Trophoblast cell (in vitro differentiated cells and primary cell): Measurements from ENCODE around the gene PRPF6.
A peak's percentile ranks its signal among the peaks of the same experiment; 100 is the strongest.

Experiments used
- DNase-seq, 2 donors: peaks; one replicate each; pipeline ENCODE4 v3.0.0-alpha.2; 2016
- H2AFZ ChIP-seq: 2 replicates; pipeline ENCODE4 v1.6.1; 2013; ENCODE audit warnings: low read length, moderate library complexity, mild to moderate bottlenecking; ENCODE audit not compliant: insufficient read depth, poor library complexity
- H2AK5ac ChIP-seq: 2 replicates; pipeline ENCODE4 v1.6.1; 2013; ENCODE audit warnings: mild to moderate bottlenecking, low read length
- H2BK120ac ChIP-seq: 2 replicates; pipeline ENCODE4 v1.6.1; 2013; ENCODE audit warnings: low read length, mild to moderate bottlenecking, moderate library complexity; ENCODE audit not compliant: insufficient read depth, poor library complexity
- H2BK12ac ChIP-seq: 2 replicates; pipeline ENCODE4 v1.6.1; 2013; ENCODE audit warnings: mild to moderate bottlenecking, low read length, moderate library complexity
- H2BK5ac ChIP-seq: 2 replicates; pipeline ENCODE4 v1.6.1; 2013; ENCODE audit warnings: low read length, low read depth, moderate library complexity, mild to moderate bottlenecking; ENCODE audit not compliant: poor library complexity
- H3K14ac ChIP-seq: 2 replicates; pipeline ENCODE4 v1.6.1; 2013; ENCODE audit warnings: mild to moderate bottlenecking, low read length
- H3K18ac ChIP-seq: 2 replicates; pipeline ENCODE4 v1.6.1; 2013; ENCODE audit warnings: mild to moderate bottlenecking, low read length
- H3K23ac ChIP-seq: 2 replicates; pipeline ENCODE4 v1.6.1; 2013; ENCODE audit warnings: low read length
- H3K27ac ChIP-seq: 2 replicates; pipeline ENCODE4 v1.5.1; 2013; ENCODE audit warnings: low read depth, mild to moderate bottlenecking, inconsistent platforms, low read length, moderate library complexity
- H3K27me3 ChIP-seq: 2 replicates; pipeline ENCODE4 v1.6.1; 2013; ENCODE audit warnings: inconsistent platforms, mild to moderate bottlenecking, low read length, moderate library complexity; ENCODE audit not compliant: insufficient read depth
- H3K36me3 ChIP-seq, 2 experiments: 1 replicate in 1 of 2; 2 replicates in 1 of 2; pipeline ENCODE4 v1.6.1; 2013; ENCODE audit warnings: low read length in 2 of 2, mild to moderate bottlenecking in 2 of 2, moderate library complexity in 1 of 2; ENCODE audit not compliant: insufficient read depth in 2 of 2, control insufficient read depth in 1 of 2
- H3K4ac ChIP-seq: 2 replicates; pipeline ENCODE4 v1.6.1; 2013; ENCODE audit warnings: low read depth, mild to moderate bottlenecking, low read length, moderate library complexity
- H3K4me1 ChIP-seq, 2 experiments: 1 replicate in 1 of 2; 2 replicates in 1 of 2; pipeline ENCODE4 v1.6.1; 2013; ENCODE audit warnings: low read length in 2 of 2, mild to moderate bottlenecking in 2 of 2, moderate library complexity in 1 of 2; ENCODE audit not compliant: insufficient read depth in 2 of 2, control insufficient read depth in 1 of 2
- H3K4me2 ChIP-seq: 2 replicates; pipeline ENCODE4 v1.6.1; 2013; ENCODE audit warnings: inconsistent platforms, mild to moderate bottlenecking, low read length, moderate library complexity
- H3K4me3 ChIP-seq: 2 replicates; pipeline ENCODE4 v1.5.1; 2013; ENCODE audit warnings: mild to moderate bottlenecking, low read depth, low read length, inconsistent platforms
- H3K79me1 ChIP-seq: one replicate; pipeline ENCODE4 v1.6.1; 2013; ENCODE audit warnings: low read length
- H3K79me2 ChIP-seq: 2 replicates; pipeline ENCODE4 v1.6.1; 2013; ENCODE audit warnings: low read length, mild to moderate bottlenecking; ENCODE audit not compliant: control insufficient read depth, insufficient read depth, poor library complexity
- H3K9ac ChIP-seq: 2 replicates; pipeline ENCODE4 v1.6.1; 2013; ENCODE audit warnings: mild to moderate bottlenecking, low read length
- H3K9me3 ChIP-seq: 2 replicates; pipeline ENCODE4 v1.6.1; 2013; ENCODE audit warnings: low read depth, mild to moderate bottlenecking, control low read depth, inconsistent platforms, low read length; ENCODE audit not compliant: insufficient read depth
- H4K12ac ChIP-seq: 2 replicates; pipeline ENCODE4 v1.6.1; 2013; ENCODE audit warnings: low read depth, mild to moderate bottlenecking, low read length, moderate library complexity
- H4K8ac ChIP-seq: 2 replicates; pipeline ENCODE4 v1.6.1; 2013; ENCODE audit warnings: low read depth, mild to moderate bottlenecking, low read length, moderate library complexity
- H4K91ac ChIP-seq: one replicate; pipeline ENCODE4 v1.6.1; 2013; ENCODE audit warnings: low read depth, mild to moderate bottlenecking, low read length, moderate library complexity
- whole genome bisulfite sequencing: extraction: QIAGEN DNeasy Blood & Tissue Kit; methylation state at CpG from one replicate; pipeline ENCODE4 v1.1.7; 2013; ENCODE audit warnings: missing lambda C conversion rate; ENCODE audit not compliant: insufficient read length, insufficient coverage; ENCODE audit errors: extremely low coverage; 5-methylcytosine and 5-hydroxymethylcytosine counted together

The PRPF6 gene

GRCh38 chr20:64044484-64045247, 63.7 kb downstream of the PRPF6 start:
- Histone ChIP-seq H3K18ac (no peak overlapping the region), H4K91ac (no peak overlapping the region), H3K23ac (no peak overlapping the region), H3K27me3 (peaks cover 31% of the 10 kb centered on the region), H3K4me2 (no peak overlapping the region), H4K8ac (no peak overlapping the region), H4K12ac (no peak overlapping the region), H3K9me3 (no peaks in the 10 kb centered on the region), H3K4me3 (no peak overlapping the region), H3K9ac (no peak overlapping the region), H3K79me2 (peaks cover 3% of the 10 kb centered on the region), H3K27ac (no peak overlapping the region), H2AFZ (no peak overlapping the region), H3K36me3 (no peaks in the 10 kb centered on the region), H2AK5ac (no peak overlapping the region), H3K79me1 (peaks cover 3% of the 10 kb centered on the region), H3K4ac (no peak overlapping the region), H2BK5ac (no peak overlapping the region), H2BK120ac (no peak overlapping the region), H3K4me1 (peaks cover 0 to 21% of the 10 kb centered on the region in 2 experiments), H3K14ac (no peak overlapping the region), H2BK12ac (no peak overlapping the region)
- peak in 1 of 2 donors; percentile 21 for DNase-seq
- WGBS, result no CpG with 5 or more reads among the region's 14 CpGs

GRCh38 chr20:64045346-64046011, 64.5 kb downstream of the PRPF6 start:
- no peaks in the 10 kb centered on the region for H3K36me3 ChIP-seq
- peaks cover 3% of the 10 kb centered on the region for H3K79me1 ChIP-seq
- no peak overlapping the region for H3K27ac ChIP-seq
- H3K4me1 ChIP-seq, result peaks cover 0 to 21% of the 10 kb centered on the region in 2 experiments
- no peak overlapping the region for H2AFZ ChIP-seq
- H2BK12ac ChIP-seq, result no peak overlapping the region
- H3K18ac ChIP-seq, result no peak overlapping the region
- no CpG with 5 or more reads among the region's 11 CpGs for WGBS
- H3K14ac ChIP-seq, result no peak overlapping the region
- no peak overlapping the region for H2BK120ac ChIP-seq
- no peak overlapping the region for H2AK5ac ChIP-seq
- H2BK5ac ChIP-seq, result no peak overlapping the region
- peaks cover 39% of the 10 kb centered on the region for H3K27me3 ChIP-seq
- H3K79me2 ChIP-seq, result peaks cover 3% of the 10 kb centered on the region
- H4K12ac ChIP-seq, result no peak overlapping the region
- no peak overlapping the region for H3K4me3 ChIP-seq
- DNase-seq, result no peak
- H3K4me2 ChIP-seq, result no peak overlapping the region
- H4K91ac ChIP-seq, result no peak overlapping the region
- no peak overlapping the region for H3K4ac ChIP-seq
- H3K9me3 ChIP-seq, result no peaks in the 10 kb centered on the region
- H3K9ac ChIP-seq, result no peak overlapping the region
- H4K8ac ChIP-seq, result no peak overlapping the region
- H3K23ac ChIP-seq, result no peak overlapping the region

- no peak overlapping the region for H2BK12ac ChIP-seq
- H3K23ac ChIP-seq, result no peak overlapping the region
- H3K27ac ChIP-seq, result no peak overlapping the region
- no peak overlapping the region for H3K4me3 ChIP-seq
- peaks cover 3% of the 10 kb centered on the region for H3K79me1 ChIP-seq
- H3K4me1 ChIP-seq, result peaks cover 0 to 18% of the 10 kb centered on the region in 2 experiments
- H4K12ac ChIP-seq, result no peak overlapping the region
- no peak overlapping the region for H2AK5ac ChIP-seq
- no peak for DNase-seq
- H3K79me2 ChIP-seq, result peaks cover 3% of the 10 kb centered on the region
- H3K18ac ChIP-seq, result no peak overlapping the region
- H3K27me3 ChIP-seq, result peaks cover 40% of the 10 kb centered on the region
- H3K9me3 ChIP-seq, result no peaks in the 10 kb centered on the region
- no peak overlapping the region for H4K91ac ChIP-seq
- H2BK5ac ChIP-seq, result no peak overlapping the region
- no peak overlapping the region for H3K14ac ChIP-seq
- no peak overlapping the region for H4K8ac ChIP-seq
- H3K4me2 ChIP-seq, result no peak overlapping the region
- no peak overlapping the region for H3K4ac ChIP-seq
- no peak overlapping the region for H3K9ac ChIP-seq
- no peak overlapping the region for H2BK120ac ChIP-seq
- H3K36me3 ChIP-seq, result no peaks in the 10 kb centered on the region
- no CpG with 5 or more reads among the region's 8 CpGs for WGBS
- H2AFZ ChIP-seq, result no peak overlapping the region
These were observed 66.1 kb downstream of the PRPF6 start for GRCh38 chr20:64047046-64047389.

- Histone ChIP-seq H3K9me3 (no peaks in the 10 kb centered on the region), H3K9ac (no peak overlapping the region), H2AK5ac (no peak overlapping the region), H4K12ac (no peak overlapping the region), H3K14ac (no peak overlapping the region), H3K4ac (no peak overlapping the region), H2BK120ac (no peak overlapping the region), H3K4me3 (no peak overlapping the region), H3K79me1 (no peaks in the 10 kb centered on the region), H3K23ac (no peak overlapping the region), H3K18ac (no peak overlapping the region), H3K27ac (no peak overlapping the region), H3K79me2 (no peaks in the 10 kb centered on the region), H2BK12ac (no peak overlapping the region), H3K27me3 (peaks cover 37% of the 10 kb centered on the region), H4K8ac (no peak overlapping the region), H2BK5ac (no peak overlapping the region), H4K91ac (no peak overlapping the region), H2AFZ (no peak overlapping the region), H3K36me3 (no peaks in the 10 kb centered on the region), H3K4me2 (peak overlapping the region; percentile 51), H3K4me1 (peaks cover 0 to 14% of the 10 kb centered on the region in 2 experiments)
- no CpG with 5 or more reads among the region's 49 CpGs for WGBS
- DNase-seq, result no peak
These were observed 67.1 kb downstream of the PRPF6 start for GRCh38 chr20:64047968-64048401.
